PC-3 (cell line): ENCODE measurements around the gene GRPR.

Experiments
- EZH2 ChIP-seq: fragments of 300-600 bp; sonication (generic); IDR thresholded peaks from one replicate; pipeline ENCODE4 v1.6.1; 2017; ENCODE audit warnings: antibody characterized with exemption, mild to moderate bottlenecking, low read length; ENCODE audit not compliant: unreplicated experiment
- EZH2phosphoT487 ChIP-seq: fragments of 300-600 bp; sonication (generic); IDR thresholded peaks from 2 replicates; pipeline ENCODE4 v1.6.1; 2018; ENCODE audit warnings: mild to moderate bottlenecking, antibody characterized with exemption, low read length, borderline replicate concordance
- TF ChIP-seq, protein P1 (sequence below): fragments of 300-600 bp; sonication (generic); conservative IDR thresholded peaks from 2 replicates; pipeline ENCODE4 v1.5.1; 2017; ENCODE audit warnings: antibody characterized with exemption, low read depth, mild to moderate bottlenecking, low read length

DNA sequence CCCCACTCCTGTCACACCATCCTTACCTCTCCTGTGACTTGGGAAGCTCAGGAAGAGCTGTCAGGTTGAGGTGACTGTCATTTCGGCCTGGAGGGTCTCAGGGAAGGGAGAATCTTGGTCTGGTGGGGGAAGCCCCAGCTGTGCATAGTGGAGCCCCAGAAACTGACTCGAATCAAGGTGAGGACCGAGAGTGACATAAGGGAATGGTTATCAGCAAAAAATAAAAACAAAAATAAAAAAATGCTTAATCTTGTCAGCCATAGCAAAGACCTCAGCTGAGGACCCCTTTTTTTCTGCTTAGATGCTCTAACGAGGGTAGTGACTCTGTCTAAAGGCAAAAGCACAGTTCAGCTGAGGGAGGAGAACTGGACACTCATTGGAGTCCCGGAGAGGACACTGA, 43.8 kb downstream of the GRPR start, which contains the start of gene MAGEB17:
- TF ChIP-seq, protein P1, sequence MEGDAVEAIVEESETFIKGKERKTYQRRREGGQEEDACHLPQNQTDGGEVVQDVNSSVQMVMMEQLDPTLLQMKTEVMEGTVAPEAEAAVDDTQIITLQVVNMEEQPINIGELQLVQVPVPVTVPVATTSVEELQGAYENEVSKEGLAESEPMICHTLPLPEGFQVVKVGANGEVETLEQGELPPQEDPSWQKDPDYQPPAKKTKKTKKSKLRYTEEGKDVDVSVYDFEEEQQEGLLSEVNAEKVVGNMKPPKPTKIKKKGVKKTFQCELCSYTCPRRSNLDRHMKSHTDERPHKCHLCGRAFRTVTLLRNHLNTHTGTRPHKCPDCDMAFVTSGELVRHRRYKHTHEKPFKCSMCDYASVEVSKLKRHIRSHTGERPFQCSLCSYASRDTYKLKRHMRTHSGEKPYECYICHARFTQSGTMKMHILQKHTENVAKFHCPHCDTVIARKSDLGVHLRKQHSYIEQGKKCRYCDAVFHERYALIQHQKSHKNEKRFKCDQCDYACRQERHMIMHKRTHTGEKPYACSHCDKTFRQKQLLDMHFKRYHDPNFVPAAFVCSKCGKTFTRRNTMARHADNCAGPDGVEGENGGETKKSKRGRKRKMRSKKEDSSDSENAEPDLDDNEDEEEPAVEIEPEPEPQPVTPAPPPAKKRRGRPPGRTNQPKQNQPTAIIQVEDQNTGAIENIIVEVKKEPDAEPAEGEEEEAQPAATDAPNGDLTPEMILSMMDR, result no peak
- TF ChIP-seq EZH2 (no peak), EZH2phosphoT487 (no peak)
